K562 (cell line): ENCODE data around the gene ASPHD1. TPM values are rescaled to one million over a fixed set of nuclear protein-coding genes. Genes with fewer than 3 reads are reported as not detected.

Experiments
- ATAC-seq: fragments of 200-7000 bp; cut with Tn5 transposase; 3 replicates; pipeline ENCODE4 v1.9.1; 2020; ENCODE audit warnings: moderate library complexity
- BruUV-seq: library from RNA; stranded (reverse); fragments of 400-500 nt; replicated peaks from 2 replicates; lab custom pipeline; 2021; lab: Mats Ljungman, UMichigan
- CTCF ChIA-PET: fragments of 300-600 bp; formaldehyde crosslinking; extraction: SDS; loops from one replicate; lab custom pipeline; 2021; ENCODE audit warnings: low intra/inter-chr PET ratio; lab: Yijun Ruan, JAX
- POLR2A ChIA-PET: fragments of 300-600, 350-650 bp; sonication (Branson Sonifier 250); formaldehyde crosslinking; extraction: SDS; loops from one replicate; lab custom pipeline; 2021; ENCODE audit warnings: antibody characterized with exemption, inconsistent platforms; lab: Yijun Ruan, JAX
- DNase-seq, 4 experiments: peaks; one replicate each; pipeline versions ENCODE4 v3.0.0 to v3.0.0-alpha.2; 2011 to 2018; ENCODE audit warnings: low spot score in 3 of 4, mixed read lengths in 3 of 4; ENCODE audit errors: extremely low read depth in 1 of 4
- FAIRE-seq: peaks from 2 replicates; lab custom pipeline; 2011; peaks lifted over from hg19 to GRCh38; lab: Jason Lieb, UNC
- H2AFZ ChIP-seq: 2 replicates; pipeline ENCODE4 v1.6.0; 2011; ENCODE audit warnings: low read depth, low read length, control low read depth, inconsistent platforms
- H3K27ac ChIP-seq: fragments of 200-600 bp; 3 replicates; pipeline ENCODE4 v1.8.0; 2011; ENCODE audit warnings: low read depth, mild to moderate bottlenecking, control low read depth, inconsistent platforms, low read length, moderate library complexity, mixed read lengths; ENCODE audit errors: extremely low read depth
- H3K27me3 ChIP-seq, 2 experiments: fragments of 300-600 bp in 1 of 2; 2 replicates in 1 of 2; 3 replicates in 1 of 2; pipeline versions ENCODE4 v1.6.0 to v1.8.0; 2011; ENCODE audit warnings: inconsistent platforms in 2 of 2, low read length in 2 of 2, mild to moderate bottlenecking in 1 of 2, mixed read lengths in 1 of 2, moderate library complexity in 1 of 2; ENCODE audit not compliant: control insufficient read depth in 2 of 2, insufficient read depth in 2 of 2
- H3K36me3 ChIP-seq: fragments of 300-600 bp; 3 replicates; pipeline ENCODE4 v1.8.0; 2011; ENCODE audit warnings: mild to moderate bottlenecking, low read length, inconsistent platforms; ENCODE audit not compliant: control insufficient read depth, insufficient read depth
- H3K4me1 ChIP-seq, 2 experiments: fragments of 200-600 bp in 1 of 2; replicated peaks in 1 of 2; 2 replicates in 1 of 2; 3 replicates in 1 of 2; pipeline versions ENCODE4 v1.5.1 to v1.8.0; 2011; ENCODE audit warnings: inconsistent platforms in 2 of 2, low read length in 2 of 2, mild to moderate bottlenecking in 1 of 2, mixed read lengths in 1 of 2, moderate library complexity in 1 of 2; ENCODE audit not compliant: control insufficient read depth in 2 of 2, insufficient read depth in 2 of 2
- H3K4me2 ChIP-seq: 2 replicates; pipeline ENCODE4 v1.6.1; 2011; ENCODE audit warnings: low read length, control low read depth, inconsistent platforms, mixed read lengths; ENCODE audit not compliant: insufficient read depth
- H3K4me3 ChIP-seq: fragments of 200-600 bp; sonication (generic), shearing (Covaris generic); 2 replicates; pipeline ENCODE4 v1.5.1; 2016; ENCODE audit warnings: control low read depth, inconsistent platforms
- H3K79me2 ChIP-seq: fragments of 200-600 bp; 3 replicates; pipeline ENCODE4 v1.8.0; 2011; ENCODE audit warnings: low read length, inconsistent platforms; ENCODE audit not compliant: control insufficient read depth, insufficient read depth
- H3K9ac ChIP-seq, 2 experiments: 2 replicates each; pipeline versions ENCODE4 v1.6.0 to v1.6.1; 2011; ENCODE audit warnings: low read depth in 2 of 2, low read length in 2 of 2, control low read depth in 1 of 2, inconsistent platforms in 1 of 2, mild to moderate bottlenecking in 1 of 2, mixed read lengths in 1 of 2; ENCODE audit not compliant: insufficient read depth in 1 of 2
- H3K9me1 ChIP-seq: one replicate; pipeline ENCODE4 v1.6.0; 2011; ENCODE audit warnings: inconsistent platforms, mild to moderate bottlenecking, low read length, moderate library complexity; ENCODE audit not compliant: control insufficient read depth, insufficient read depth
- H3K9me3 ChIP-seq: replicated peaks from 2 replicates; pipeline ENCODE4 v1.5.1; 2011; ENCODE audit warnings: low read depth, low read length, inconsistent platforms; ENCODE audit not compliant: control insufficient read depth, insufficient read depth
- H4K20me1 ChIP-seq: replicated peaks from 2 replicates; pipeline ENCODE4 v1.6.1; 2011; ENCODE audit warnings: low read length, inconsistent platforms, mixed read lengths; ENCODE audit not compliant: control insufficient read depth, insufficient read depth
- ATF1 ChIP-seq, 2 experiments: fragments of 450-650 bp in 1 of 2; IDR thresholded peaks; 2 replicates each; pipeline ENCODE4 v1.6.1; 2016; ENCODE audit warnings: missing compliant biosample characterization in 1 of 2, missing genetic modification characterization in 1 of 2
- FOXP1 ChIP-seq: sonication (generic); formaldehyde crosslinking; IDR thresholded peaks from 2 replicates; pipeline ENCODE4 v1.8.0; 2022; ENCODE audit warnings: mild to moderate bottlenecking, missing genetic modification reagents
- HBP1 ChIP-seq: fragments of 450-650 bp; formaldehyde crosslinking; IDR thresholded peaks from 2 replicates; pipeline ENCODE4 v1.4.0; 2022; ENCODE audit warnings: missing genetic modification characterization
- ID3 ChIP-seq, 2 experiments: fragments of 250-450 bp in 1 of 2; fragments of 450-650 bp in 1 of 2; sonication (Bioruptor Pico) in 1 of 2; IDR thresholded peaks; 2 replicates each; pipeline versions ENCODE4 v1.6.1 to v1.8.0; 2016 to 2021; ENCODE audit warnings: mild to moderate bottlenecking in 2 of 2, moderate library complexity in 2 of 2, missing compliant biosample characterization in 1 of 2, missing genetic modification characterization in 1 of 2
- LEF1 ChIP-seq: fragments of 450-650 bp; IDR thresholded peaks from 2 replicates; pipeline ENCODE4 v1.6.1; 2016; ENCODE audit warnings: mild to moderate bottlenecking
- MCM2 ChIP-seq: fragments of 450-650 bp; IDR thresholded peaks from 2 replicates; pipeline ENCODE4 v1.6.1; 2017; ENCODE audit warnings: low read depth, mild to moderate bottlenecking
- MCM3 ChIP-seq: fragments of 450-650 bp; IDR thresholded peaks from 2 replicates; pipeline ENCODE4 v1.6.1; 2016
- MEF2D ChIP-seq: conservative IDR thresholded peaks from 2 replicates; pipeline ENCODE4 v1.6.1; 2016; ENCODE audit warnings: low read depth, missing genetic modification characterization, missing compliant biosample characterization
- MEIS2 ChIP-seq: fragments of 450-650 bp; IDR thresholded peaks from 2 replicates; pipeline ENCODE4 v1.6.1; 2014; ENCODE audit warnings: mild to moderate bottlenecking; ENCODE audit not compliant: partially characterized antibody
- NCOA6 ChIP-seq: fragments of 450-650 bp; IDR thresholded peaks from 2 replicates; pipeline ENCODE4 v1.6.1; 2017; ENCODE audit warnings: mild to moderate bottlenecking
- PHB2 ChIP-seq: fragments of 450-650 bp; IDR thresholded peaks from 2 replicates; pipeline ENCODE4 v1.6.1; 2017; ENCODE audit warnings: low read depth
- PHF20 ChIP-seq: fragments of 450-650 bp; IDR thresholded peaks from 2 replicates; pipeline ENCODE4 v1.6.1; 2018; ENCODE audit not compliant: partially characterized antibody
- POLR2AphosphoS5 ChIP-seq: IDR thresholded peaks from 2 replicates; pipeline ENCODE4 v1.6.1; 2011; ENCODE audit warnings: mild to moderate bottlenecking, low read depth, low read length, moderate library complexity; ENCODE audit not compliant: control insufficient read depth, insufficient read depth
- TOE1 ChIP-seq, 2 experiments: fragments of 450-650 bp in 1 of 2; sonication (generic) in 1 of 2; formaldehyde crosslinking in 1 of 2; IDR thresholded peaks; 2 replicates each; pipeline versions ENCODE4 v1.7.1 to v1.8.0; 2016 to 2022; ENCODE audit warnings: borderline replicate concordance in 2 of 2, mild to moderate bottlenecking in 2 of 2, antibody characterized with exemption in 1 of 2, inconsistent platforms in 1 of 2, low read depth in 1 of 2, missing genetic modification reagents in 1 of 2, moderate library complexity in 1 of 2
- WGBS: fragments of 100-300 bp; shearing (Covaris generic); methylation state at CpG from one replicate; pipeline ENCODE4 v1.1.6; 2016; ENCODE audit warnings: low coverage, mixed read lengths; ENCODE audit not compliant: insufficient coverage; ENCODE audit errors: missing lambda C conversion rate; 5-methylcytosine and 5-hydroxymethylcytosine counted together
- in situ Hi-C: fragments of 300-500 bp; cut with MboI; formaldehyde crosslinking; loops from 4 replicates; pipeline ENCODE4 v1.15.0; 2018; ENCODE audit warnings: inconsistent platforms, mixed read lengths
- intact Hi-C: fragments of 100-400 bp; cut with micrococcal nuclease; formaldehyde crosslinking; loops from 2 replicates; pipeline ENCODE4 v1.14.2; 2022
- polyA plus RNA-seq, 8 experiments: library from polyadenylated mRNA; depleted of rRNA in 4 of 8; stranded (reverse) in 5 of 8; unstranded in 3 of 8; fragments of >200 nt; fragmentation: Nextera tagmentation in 2 of 8; fragmentation: Illumina TruSeq in 1 of 8; extraction: Ambion mirVana in 2 of 8; extraction: Trizol in 1 of 8; gene quantifications; 2 replicates each; pipeline versions ENCODE4 v1.2.1 to v1.2.3, GENCODE V29; 2011 to 2014; ENCODE audit warnings: inconsistent platforms in 1 of 8, missing spikeins in 1 of 8
- total RNA-seq, 7 experiments: library from RNA; depleted of rRNA in 6 of 7; stranded (reverse); fragments of >200 nt in 6 of 7; fragmentation: Illumina TruSeq in 2 of 7; extraction: Trizol in 2 of 7; gene quantifications; 2 replicates each; pipeline versions ENCODE4 v1.2.1 to v1.2.3, GENCODE V29; 2011 to 2021; ENCODE audit warnings: low replicate concordance in 1 of 7

Gene ASPHD1
- total and polyA plus RNA-seq, 9 of the 15 experiments (the other 6 are each of a cell fraction or from before 2014, with no cell fraction given) = 0.03 to 0.70 (median 0.24) TPM; not detected in 5

- no peak for TF ChIP-seq ID3 (CRISPR knock-in tag; IDR thresholded peaks at IDR 0.05)
- no peak for TF ChIP-seq ID3 (tag; IDR thresholded peaks at IDR 0.05)
- TF ChIP-seq MEIS2 = no peak
- TF ChIP-seq MCM3 = no peak
These were observed 45.7 kb upstream of the ASPHD1 start (continued) for GRCh38 chr16:29854520-29855100.

GRCh38 chr16:29857133-29857760 lies 43.0 kb upstream of the ASPHD1 start:
- H3K27me3 ChIP-seq = no peaks in the 10 kb centered on the region
- no peak overlapping the region for H3K9ac ChIP-seq
- no peak overlapping the region for H3K4me2 ChIP-seq
- CTCF ChIA-PET = no interaction called here
- no peaks in the 10 kb centered on the region for H3K9me1 ChIP-seq
- DNase-seq (no peak), FAIRE-seq (no peak), ATAC-seq (no peak)
- 60% methylated on average over 7 of the region's 7 CpGs for WGBS
- H4K20me1 ChIP-seq = no peaks in the 10 kb centered on the region
- intact Hi-C loops (no loop called here), in situ Hi-C loops (no loop called here)
- peaks cover 4 to 13% of the 10 kb centered on the region in 2 experiments; a peak in 3 of 5 replicates for H3K4me1 ChIP-seq
- peaks cover 4% of the 10 kb centered on the region; the same call in 2 of the 3 replicates for H3K79me2 ChIP-seq
- no TSS peak for BruUV-seq
- peaks cover 27% of the 10 kb centered on the region; the same call in 2 of the 3 replicates for H3K36me3 ChIP-seq
- no peak overlapping the region for H3K4me3 ChIP-seq
- H3K9me3 ChIP-seq = no peaks in the 10 kb centered on the region
- POLR2A ChIA-PET = interaction anchor here (0.8 kb wide), 1 partner anchor 46 kb away, joined by 4 read pairs; the partner anchor contains the start of gene PRRT2
- no peak overlapping the region for H2AFZ ChIP-seq
- H3K27ac ChIP-seq = no peak overlapping the region
- no peak for TF ChIP-seq FOXP1
- TF ChIP-seq MCM2 = no peak
- TF ChIP-seq TOE1 (IDR thresholded peaks at IDR 0.05; ENCODE audit: borderline replicate concordance) = no peak
- TF ChIP-seq TOE1 (CRISPR knock-in tag; IDR thresholded peaks at IDR 0.05; ENCODE audit: borderline replicate concordance, low read depth) = no peak
- TF ChIP-seq PHB2 = no peak
- no peak for TF ChIP-seq POLR2AphosphoS5
- TF ChIP-seq MEF2D (tag) = no peak
- TF ChIP-seq NCOA6 = no peak
- TF ChIP-seq PHF20 = no peak
- TF ChIP-seq LEF1 = no peak
- TF ChIP-seq HBP1 (CRISPR knock-in tag) = no peak
- no peak for TF ChIP-seq ATF1 (CRISPR knock-in tag; IDR thresholded peaks at IDR 0.05)
- no peak for TF ChIP-seq ATF1 (tag; IDR thresholded peaks at IDR 0.05)
